Fibroblast of lung (primary cell): Measurements from ENCODE around the gene APP.

Source experiments
- CTCF ChIP-seq, 2 donors: IDR thresholded peaks in 1 of 2; conservative IDR thresholded peaks in 1 of 2; 1 replicate in 1 of 2; 2 replicates in 1 of 2; pipeline ENCODE4 v1.5.1; 2011 to 2012; ENCODE audit warnings: low read length in 2 of 2, control low read depth in 1 of 2, inconsistent platforms in 1 of 2, low read depth in 1 of 2, mild to moderate bottlenecking in 1 of 2
- EZH2 ChIP-seq: IDR thresholded peaks from 2 replicates; pipeline ENCODE4 v1.5.1; 2012; ENCODE audit warnings: low read length, control low read depth, mild to moderate bottlenecking; ENCODE audit errors: missing control alignments

GRCh38 chr21:25872271-25872670 is 298.3 kb downstream of the APP start:
- no peak for TF ChIP-seq EZH2
- TF ChIP-seq CTCF (conservative IDR thresholded peaks at IDR 0.05 in 1 of 2, IDR thresholded peaks at IDR 0.05 in 1 of 2; ENCODE audit: low read depth in 1 of 2, low read length in 2 of 2) = no peak
